Right cardiac atrium (tissue), 5 donors: ENCODE results near the gene TMEM178B. TPM values are rescaled to one million over a fixed set of nuclear protein-coding genes. Genes with fewer than 3 reads are reported as not detected.

ENCODE experiments used
- ATAC-seq, 2 donors: fragments of 200-7000 bp; cut with Tn5 transposase; one replicate each; pipeline versions ENCODE4 v1.8.0 to v1.9.1; 2020; ENCODE audit warnings: moderate library complexity in 2 of 2, mild to moderate bottlenecking in 1 of 2
- DNase-seq, 3 donors: peaks; one replicate each; pipeline ENCODE4 v3.0.0-alpha.2; 2020
- H3K27ac ChIP-seq: one replicate; pipeline ENCODE4 v1.5.1; 2013; ENCODE audit warnings: mild to moderate bottlenecking, low read length, control low read depth, moderate library complexity
- H3K27me3 ChIP-seq: one replicate; pipeline ENCODE4 v1.6.1; 2013; ENCODE audit not compliant: control insufficient read depth, insufficient read depth
- H3K4me1 ChIP-seq: one replicate; pipeline ENCODE4 v1.6.1; 2013; ENCODE audit warnings: low read length; ENCODE audit not compliant: control insufficient read depth, insufficient read depth
- H3K4me3 ChIP-seq: one replicate; pipeline ENCODE4 v1.5.1; 2013; ENCODE audit warnings: low read length, control low read depth
- H3K9me3 ChIP-seq: one replicate; pipeline ENCODE4 v1.6.1; 2013; ENCODE audit warnings: low read length; ENCODE audit not compliant: control insufficient read depth
- WGBS: extraction: QIAGEN DNeasy Blood & Tissue Kit; methylation state at CpG from one replicate; pipeline ENCODE4 v1.1.7; 2013; 5-methylcytosine and 5-hydroxymethylcytosine counted together
- intact Hi-C, 4 donors: fragments of 100-400 bp; cut with DNase I; formaldehyde crosslinking; loops; one replicate each; pipeline versions ENCODE4 v1.11.0 to v1.14.0; 2022 to 2023
- polyA plus RNA-seq: library from polyadenylated mRNA; stranded (reverse); fragments of 200-250 nt; gene quantifications from one replicate; pipeline ENCODE4 v1.2.3, GENCODE V29; 2013
- total RNA-seq, 4 donors: library from RNA; stranded (reverse); fragmentation: NEBNext Ultra II Directional; extraction: Animal tissue kit (Norgen Biotek cat#: 25700); gene quantifications; one replicate each; pipeline ENCODE4 v1.2.1, GENCODE V29; 2021
- donor health status: healthy with polysubstance abuse.
- donor health status: DM: no; HTN: yes; CAD: no.
- donor health status: DM: no; HTN: no; CAD: no.
- donor health status: DM: no; HTN: yes; CAD: no; lungs with severe emphysema.
- donor health status: DM: yes; HTN: yes; CAD: no.

The TMEM178B gene
- total and polyA plus RNA-seq, 5 donors: 13.3 to 49.6 (median 35.0) TPM

DNA sequence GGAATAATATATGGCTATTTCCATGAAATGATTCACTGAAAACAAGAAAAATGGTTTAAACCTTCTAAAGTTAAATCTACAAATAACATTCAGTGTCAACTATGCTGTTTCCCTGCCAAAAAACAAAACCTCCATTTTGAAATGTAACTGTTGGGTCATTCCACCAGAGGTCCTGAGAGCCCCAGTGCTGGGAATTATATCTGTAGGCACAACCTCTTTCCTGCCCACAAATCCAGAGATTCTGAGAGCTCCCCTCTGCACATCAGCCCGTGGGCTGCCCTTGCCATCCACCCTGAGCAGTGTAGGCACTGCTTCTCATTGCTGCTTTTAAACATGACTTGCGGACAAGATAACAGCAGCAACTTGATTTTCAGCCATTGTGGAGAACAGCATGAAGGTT is 198.6 kb downstream of the TMEM178B start:
- no peak overlapping the region for H3K27ac ChIP-seq
- H3K9me3 ChIP-seq: no peaks in the 10 kb centered on the region
- no peak for DNase-seq
- intact Hi-C loops: no loop called here
- no peak for ATAC-seq
- H3K4me1 ChIP-seq: no peaks in the 10 kb centered on the region
- WGBS: 63% methylated on average over 2 of the region's 2 CpGs
- H3K4me3 ChIP-seq: no peak overlapping the region
- H3K27me3 ChIP-seq: no peaks in the 10 kb centered on the region

DNA sequence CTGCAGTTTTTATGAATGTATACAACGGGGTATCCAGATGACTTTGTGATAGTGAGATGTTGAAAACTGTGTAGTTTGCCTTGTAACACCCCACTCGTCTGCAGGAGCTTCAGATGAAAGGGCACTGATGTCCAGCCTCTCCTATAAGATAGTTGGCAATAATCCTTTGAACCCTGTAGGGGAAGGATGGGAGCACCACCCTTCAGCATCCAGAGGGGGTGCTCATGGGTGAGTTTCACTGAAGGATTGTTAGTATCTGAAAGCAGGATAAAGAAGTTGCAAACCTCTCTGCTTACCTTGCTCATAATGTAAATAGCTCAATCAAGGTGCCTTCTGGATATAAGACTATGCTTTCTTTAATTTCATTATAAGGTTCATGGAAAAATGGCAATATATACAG is 201.5 kb downstream of the TMEM178B start:
- Histone ChIP-seq H3K4me1 (no peaks in the 10 kb centered on the region), H3K27ac (no peak overlapping the region), H3K27me3 (no peaks in the 10 kb centered on the region), H3K4me3 (no peak overlapping the region), H3K9me3 (no peaks in the 10 kb centered on the region)
- 49% methylated on average over 2 of the region's 2 CpGs for WGBS
- DNase-seq: no peak
- ATAC-seq: no peak
- intact Hi-C loops: no loop called here

DNA sequence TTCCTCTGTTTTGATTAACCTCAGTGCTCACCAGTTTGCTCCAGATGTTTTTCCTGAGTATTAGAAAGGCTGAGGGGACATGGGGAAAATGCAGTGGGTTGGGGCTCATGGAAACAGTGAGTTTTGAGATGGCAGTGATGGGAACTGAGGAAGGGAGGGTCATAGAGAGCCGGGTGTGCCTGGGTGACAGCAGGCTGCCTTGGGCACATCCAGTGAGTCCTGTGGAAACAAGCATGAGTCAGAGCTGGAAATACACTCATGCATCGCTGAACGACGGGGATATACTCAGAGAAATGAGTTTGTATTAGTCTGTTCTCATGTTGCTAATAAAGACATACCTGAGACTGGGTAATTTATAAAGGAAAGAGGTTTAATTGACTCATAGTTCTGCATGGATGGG is 202.2 kb downstream of the TMEM178B start:
- 78% methylated on average over 4 of the region's 4 CpGs for WGBS
- ATAC-seq (peak; percentile 15 to 37), DNase-seq (no peak)
- H3K27ac ChIP-seq: no peak overlapping the region
- no peak overlapping the region for H3K4me3 ChIP-seq
- H3K4me1 ChIP-seq: no peaks in the 10 kb centered on the region
- intact Hi-C loops: no loop called here
- no peaks in the 10 kb centered on the region for H3K27me3 ChIP-seq
- no peaks in the 10 kb centered on the region for H3K9me3 ChIP-seq

DNA sequence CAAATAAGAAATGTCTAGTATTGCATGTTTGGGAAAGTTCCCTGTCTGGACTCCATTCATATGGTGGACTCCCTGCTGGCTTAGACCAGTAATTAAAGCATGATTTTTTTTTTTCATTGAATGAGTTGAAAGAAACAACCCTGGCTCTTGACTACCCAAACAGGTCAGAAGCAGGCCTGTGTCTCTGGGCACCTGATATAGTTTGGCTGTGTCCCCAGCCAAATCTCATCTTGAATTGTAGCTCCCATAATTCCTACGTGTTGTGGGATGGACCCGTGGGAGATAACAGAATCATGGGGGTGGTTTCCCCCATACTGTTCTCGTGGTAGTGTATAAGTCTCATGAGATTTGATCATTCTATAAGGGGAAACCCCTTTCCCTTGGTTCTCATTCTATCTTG is 206.2 kb downstream of the TMEM178B start:
- ATAC-seq (no peak), DNase-seq (no peak)
- Histone ChIP-seq H3K27ac (peak overlapping the region; percentile 71), H3K4me1 (peaks cover 4% of the 10 kb centered on the region), H3K9me3 (no peaks in the 10 kb centered on the region), H3K27me3 (no peaks in the 10 kb centered on the region), H3K4me3 (no peak overlapping the region)
- intact Hi-C loops: no loop called here
- 37% methylated on average over 3 of the region's 3 CpGs for WGBS

DNA sequence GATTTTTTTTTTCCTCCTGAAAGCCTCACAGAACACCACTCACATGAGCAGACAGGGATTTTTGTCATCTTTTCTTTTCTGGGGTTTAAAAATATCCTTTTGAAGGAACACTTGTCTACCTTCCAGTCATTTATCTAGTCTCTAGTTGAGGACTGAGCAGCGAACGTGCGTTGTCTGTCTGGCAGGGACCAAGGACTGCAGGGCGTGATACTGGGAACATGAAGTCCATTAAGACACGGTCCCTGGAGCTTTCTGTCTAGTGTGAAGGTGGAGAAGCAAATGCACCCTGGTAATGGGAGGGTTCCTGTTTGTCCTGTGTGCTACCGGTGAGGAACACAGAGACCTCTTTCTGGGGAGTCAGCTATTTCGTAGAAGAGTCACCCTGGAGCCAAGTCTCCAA is 207.4 kb downstream of the TMEM178B start:
- Histone ChIP-seq H3K4me1 (peaks cover 4% of the 10 kb centered on the region), H3K9me3 (no peaks in the 10 kb centered on the region), H3K4me3 (no peak overlapping the region), H3K27me3 (no peaks in the 10 kb centered on the region), H3K27ac (peak overlapping the region; percentile 93)
- WGBS: 66% methylated on average over 7 of the region's 7 CpGs
- intact Hi-C loops: no loop called here
- ATAC-seq: peak; percentile 71 to 76
- DNase-seq: peak in 2 of 3 donors; percentile 46 to 50

DNA sequence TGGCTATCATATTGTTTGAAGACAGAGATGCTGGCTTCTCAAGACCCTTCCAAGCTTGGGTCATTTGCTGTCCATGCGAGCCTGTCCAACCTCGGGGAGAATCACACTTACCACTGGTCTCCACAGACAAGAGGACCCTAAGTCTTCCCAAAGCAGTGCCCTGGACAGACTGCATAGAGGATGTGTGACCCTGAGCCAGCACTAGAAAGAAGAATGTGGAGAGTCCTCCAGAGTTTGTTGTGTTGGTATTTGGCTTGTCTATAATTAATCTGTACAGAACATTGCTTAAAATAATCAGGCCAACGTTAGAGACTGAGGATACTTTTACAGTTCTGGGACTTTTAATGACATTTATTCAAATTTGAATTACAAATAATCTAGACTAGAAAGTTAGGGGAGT is 212.7 kb downstream of the TMEM178B start:
- DNase-seq: no peak
- Histone ChIP-seq H3K4me3 (no peak overlapping the region), H3K4me1 (peaks cover 10% of the 10 kb centered on the region), H3K9me3 (no peaks in the 10 kb centered on the region), H3K27ac (peak overlapping the region; percentile 79), H3K27me3 (no peaks in the 10 kb centered on the region)
- peak; percentile 35 to 67 for ATAC-seq
- intact Hi-C loops: no loop called here
- 53% methylated on average over 3 of the region's 3 CpGs for WGBS

DNA sequence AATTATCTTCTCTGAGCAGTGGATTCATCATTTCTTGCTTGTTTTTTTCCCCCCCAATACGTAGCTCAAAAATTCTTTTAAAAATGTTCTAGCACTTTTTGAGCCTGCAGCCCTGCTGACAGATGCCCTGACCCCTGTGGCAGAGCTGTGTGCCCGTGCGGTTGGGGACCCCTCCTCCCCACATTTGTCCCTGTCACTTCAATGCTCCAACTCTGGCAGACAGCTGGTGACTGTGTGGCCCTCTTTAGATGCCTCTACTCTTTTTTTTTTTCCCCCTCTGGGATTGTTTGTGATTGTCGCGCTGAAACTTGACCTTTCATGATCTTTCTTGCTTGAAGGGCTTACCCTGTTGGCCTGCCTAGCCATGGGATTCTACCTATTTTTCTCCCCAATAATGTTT is 214.1 kb downstream of the TMEM178B start:
- Histone ChIP-seq H3K9me3 (no peaks in the 10 kb centered on the region), H3K4me1 (peaks cover 9% of the 10 kb centered on the region), H3K27me3 (no peaks in the 10 kb centered on the region), H3K4me3 (no peak overlapping the region), H3K27ac (peak overlapping the region; percentile 14)
- DNase-seq (no peak), ATAC-seq (no peak)
- intact Hi-C loops: no loop called here
- WGBS: 30% methylated on average over 5 of the region's 5 CpGs

DNA sequence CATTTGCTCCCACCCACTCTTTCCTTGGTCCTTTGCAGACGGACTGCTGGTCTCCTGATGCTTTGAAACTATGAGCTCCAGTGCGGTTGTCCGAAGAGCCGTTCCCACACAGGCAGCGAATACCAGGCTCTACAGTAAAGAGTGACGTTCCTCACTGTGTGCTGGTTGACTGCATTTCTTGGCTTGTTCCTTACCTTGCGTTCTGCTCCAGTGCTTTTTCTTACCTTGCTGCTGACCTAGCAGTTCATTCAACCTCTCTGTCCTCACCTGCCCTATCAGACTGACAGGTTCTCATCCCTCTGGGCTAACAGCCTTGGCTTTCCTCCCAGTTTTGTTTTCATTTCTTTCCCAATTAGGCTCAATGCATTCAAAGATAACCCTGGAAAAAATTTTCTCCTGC is 214.8 kb downstream of the TMEM178B start:
- H3K9me3 ChIP-seq: no peaks in the 10 kb centered on the region
- DNase-seq (no peak), ATAC-seq (no peak)
- H3K27ac ChIP-seq: no peak overlapping the region
- no peaks in the 10 kb centered on the region for H3K27me3 ChIP-seq
- 79% methylated on average over 7 of the region's 7 CpGs for WGBS
- intact Hi-C loops: no loop called here
- H3K4me1 ChIP-seq: peaks cover 9% of the 10 kb centered on the region
- no peak overlapping the region for H3K4me3 ChIP-seq

DNA sequence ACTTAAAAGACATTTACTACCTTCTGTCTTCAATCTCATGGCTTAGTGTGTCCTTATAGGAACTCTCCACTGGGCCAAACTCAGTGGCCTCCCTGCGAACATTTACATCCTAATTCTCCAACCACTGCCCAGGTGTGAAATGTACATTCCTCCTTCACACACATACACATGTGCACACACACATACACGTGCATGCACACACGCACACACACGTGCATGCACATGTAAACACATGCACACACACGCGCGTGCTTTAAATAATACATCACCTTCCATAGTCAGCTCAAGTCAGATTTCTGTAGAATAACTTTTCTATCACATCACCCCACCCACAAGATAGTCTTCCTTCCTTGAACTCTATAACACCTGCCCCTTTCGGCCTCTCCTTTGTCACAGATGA is 216.5 kb downstream of the TMEM178B start:
- WGBS: 87% methylated on average over 8 of the region's 8 CpGs
- no peaks in the 10 kb centered on the region for H3K27me3 ChIP-seq
- no peak overlapping the region for H3K4me3 ChIP-seq
- no peaks in the 10 kb centered on the region for H3K9me3 ChIP-seq
- peak overlapping the region; percentile 81 for H3K27ac ChIP-seq
- no peak for DNase-seq
- no peak for ATAC-seq
- H3K4me1 ChIP-seq: peaks cover 9% of the 10 kb centered on the region
- intact Hi-C loops: no loop called here

DNA sequence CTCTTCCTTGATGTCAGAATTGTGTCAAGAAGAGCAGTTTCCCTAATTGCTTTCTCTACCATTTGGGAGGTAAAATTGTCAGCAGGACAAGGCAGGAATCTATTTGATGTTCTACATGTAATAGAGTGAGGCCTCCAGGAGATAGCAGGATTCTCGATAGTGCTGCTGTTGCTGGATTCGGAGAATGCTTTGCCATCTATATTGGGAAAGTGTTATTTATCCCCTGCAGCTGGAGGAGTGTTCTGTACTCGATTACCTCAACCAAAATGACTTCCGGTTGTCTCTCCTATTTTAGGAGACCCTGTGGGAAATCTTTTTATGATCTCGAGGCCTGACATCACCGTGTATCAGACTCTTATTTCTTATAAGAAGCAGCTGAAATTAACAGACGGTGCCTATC is 217.1 kb downstream of the TMEM178B start:
- H3K4me1 ChIP-seq: peaks cover 9% of the 10 kb centered on the region
- peak; percentile 43 to 54 for ATAC-seq
- peak overlapping the region; percentile 81 for H3K27ac ChIP-seq
- intact Hi-C loops: no loop called here
- no peaks in the 10 kb centered on the region for H3K27me3 ChIP-seq
- no peak overlapping the region for H3K4me3 ChIP-seq
- no peaks in the 10 kb centered on the region for H3K9me3 ChIP-seq
- no peak for DNase-seq
- WGBS: 49% methylated on average over 7 of the region's 7 CpGs

DNA sequence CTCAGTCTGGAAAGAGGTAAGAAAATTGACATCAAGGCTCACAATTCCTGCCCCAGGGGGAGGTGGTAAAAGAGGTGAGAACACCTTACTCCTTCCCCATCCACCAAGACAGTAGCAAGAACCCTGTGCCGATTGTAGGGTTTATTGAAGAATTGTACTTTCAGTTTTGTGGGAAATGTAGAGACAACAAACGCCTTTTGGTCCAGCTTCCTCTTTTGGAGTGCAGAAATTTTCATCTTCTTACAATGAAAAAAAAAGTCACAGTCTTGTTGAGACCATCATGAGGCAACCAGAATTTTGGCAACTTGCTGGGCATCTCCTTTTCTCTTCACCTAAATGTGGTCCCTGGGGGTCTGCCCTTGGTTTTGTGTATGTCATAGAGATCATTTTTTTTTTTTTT is 217.7 kb downstream of the TMEM178B start:
- H3K27me3 ChIP-seq: no peaks in the 10 kb centered on the region
- DNase-seq: no peak
- H3K27ac ChIP-seq: no peak overlapping the region
- ATAC-seq: no peak
- intact Hi-C loops: no loop called here
- H3K9me3 ChIP-seq: no peaks in the 10 kb centered on the region
- H3K4me1 ChIP-seq: peaks cover 9% of the 10 kb centered on the region
- WGBS: 59% methylated on average over 2 of the region's 2 CpGs
- H3K4me3 ChIP-seq: no peak overlapping the region

DNA sequence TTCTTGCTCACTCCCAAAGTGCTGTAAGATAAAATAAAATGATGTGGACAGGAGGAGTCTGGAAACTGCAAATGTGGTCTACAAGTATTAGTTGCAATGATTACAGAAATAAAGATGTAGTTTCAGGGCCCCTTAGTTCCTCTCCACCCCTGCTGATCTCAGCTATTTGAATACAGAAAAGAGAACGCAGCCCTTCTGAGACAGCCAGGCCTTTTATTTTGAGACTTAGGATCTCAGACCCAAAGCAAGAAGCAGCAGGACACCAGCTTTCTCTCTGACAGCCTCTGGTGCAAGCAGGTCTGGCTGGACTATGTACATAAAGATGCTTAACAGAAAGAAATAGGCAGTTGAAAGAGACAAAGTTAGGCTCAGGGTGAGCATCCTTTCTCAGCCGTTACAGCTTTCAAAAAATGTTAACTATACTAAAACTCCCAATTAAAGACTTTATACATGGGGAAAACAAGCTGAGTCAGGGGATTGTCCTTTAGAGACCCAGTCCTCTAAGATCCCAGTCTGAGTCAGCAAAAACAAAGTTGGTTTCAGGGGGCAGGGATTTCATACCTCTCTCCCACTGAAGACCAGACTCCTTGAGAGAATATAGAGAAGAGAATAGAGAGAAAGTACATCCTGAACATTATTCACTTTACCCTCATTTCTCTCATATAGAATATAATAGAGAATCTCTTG is 220.4 kb downstream of the TMEM178B start:
- ATAC-seq (no peak), DNase-seq (no peak)
- Histone ChIP-seq H3K9me3 (no peaks in the 10 kb centered on the region), H3K4me1 (peaks cover 9% of the 10 kb centered on the region), H3K27me3 (no peaks in the 10 kb centered on the region), H3K4me3 (no peak overlapping the region), H3K27ac (no peak overlapping the region)
- intact Hi-C loops: no loop called here
- 67% methylated on average over 2 of the region's 2 CpGs for WGBS
